ENCODE results near the gene CSKMT.
"Not testable (repeated sequence)": the region's sequence is repeated elsewhere in the genome, so short reads cannot be mapped to it uniquely, and the experiment has no call there.

CSKMT gene

DNA sequence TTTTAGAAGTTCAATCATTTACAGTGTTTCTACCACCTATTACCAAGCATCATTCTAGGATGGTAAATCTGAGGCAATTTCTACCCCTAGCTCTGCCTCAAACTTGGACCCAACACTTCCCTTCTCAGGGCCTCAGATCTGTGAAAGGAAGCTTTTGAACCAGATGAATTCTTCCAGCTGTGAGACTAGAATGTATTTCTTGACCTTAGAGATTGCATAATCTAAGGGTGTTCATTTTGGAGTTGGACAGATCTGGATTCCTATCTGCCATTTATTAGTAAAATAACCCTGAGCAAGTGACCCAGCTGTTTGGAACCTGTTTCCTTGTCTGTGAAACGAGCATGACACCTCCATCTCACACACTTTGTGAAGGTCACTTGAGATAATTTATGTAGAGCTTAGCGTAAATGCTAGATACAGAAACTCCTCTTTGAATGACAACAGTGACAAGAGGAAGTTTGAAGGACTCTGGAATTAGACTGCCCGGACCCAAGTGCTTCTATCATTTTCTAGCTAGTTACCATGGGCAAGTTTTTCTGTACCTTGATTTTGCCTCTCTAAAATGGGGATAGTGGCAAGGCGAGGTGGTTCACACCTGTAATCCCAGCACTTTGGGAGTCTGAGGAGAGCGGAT is 8.2 kb upstream of the CSKMT start:
- DNase-seq: no peak

DNA sequence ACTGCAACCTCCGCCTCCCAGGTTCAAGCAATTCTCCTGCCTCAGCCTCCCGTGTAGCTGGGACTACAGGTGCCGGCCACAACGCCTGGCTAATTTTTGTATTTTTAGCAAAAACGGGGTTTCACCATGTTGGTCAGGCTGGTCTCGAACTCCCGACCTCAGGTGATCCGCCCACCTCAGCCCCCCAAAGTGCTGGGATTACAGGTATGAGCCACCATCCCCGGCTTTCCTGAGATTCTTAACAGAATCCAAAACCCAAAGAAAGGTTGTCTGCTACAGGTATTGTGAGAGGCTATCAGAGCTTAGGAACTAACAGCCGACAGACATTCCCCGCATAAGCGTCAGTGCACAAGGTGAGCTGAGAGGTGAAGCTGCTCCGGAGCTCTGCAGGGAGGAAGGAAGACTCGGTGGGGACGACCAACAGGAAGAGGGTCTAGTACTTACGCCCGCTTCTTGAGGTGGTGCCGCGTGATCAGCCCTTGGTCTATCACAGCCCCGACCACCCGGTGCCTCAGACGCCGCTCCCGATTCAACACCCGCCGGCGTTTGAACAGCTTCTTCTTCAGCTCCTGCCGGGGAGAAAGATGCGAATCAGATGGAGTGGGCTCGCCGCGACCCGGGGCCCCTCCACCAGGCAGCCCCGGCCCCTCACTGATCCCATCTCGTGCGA is 572 bp upstream of the CSKMT start:
- DNase-seq: peak; percentile 65

DNA sequence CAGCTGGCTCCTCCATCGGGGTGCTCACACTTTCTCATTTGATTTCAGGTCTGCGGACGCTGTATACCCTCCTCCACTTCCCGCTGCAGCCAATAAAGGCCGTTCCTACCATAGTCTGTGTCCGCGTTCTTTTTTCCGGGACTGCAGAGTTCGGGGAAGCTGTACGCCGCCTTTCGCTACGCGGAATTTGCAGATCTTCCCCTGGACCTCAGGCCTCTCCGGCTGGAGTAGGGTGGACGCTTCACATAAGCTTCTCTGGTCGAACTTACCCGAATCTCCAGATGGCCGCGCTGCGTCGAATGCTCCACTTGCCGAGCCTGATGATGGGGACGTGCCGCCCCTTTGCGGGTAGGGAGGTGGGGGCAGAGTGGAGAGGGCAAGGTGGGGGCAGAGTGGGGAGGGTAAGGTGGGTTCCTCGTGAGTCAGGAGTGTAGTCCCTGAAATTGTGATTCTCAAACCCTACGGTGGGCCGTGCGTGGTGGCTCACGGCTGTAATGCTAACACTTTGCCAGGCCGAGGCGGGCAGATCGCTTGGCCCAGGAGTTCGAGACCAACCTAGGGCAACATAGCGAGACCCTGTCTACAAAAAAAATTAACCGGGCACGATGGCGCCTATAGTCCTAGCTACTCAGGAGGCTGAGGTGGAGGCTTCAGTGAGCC is 617 bp downstream of the CSKMT start:
- DNase-seq: peak; percentile 29

DNA sequence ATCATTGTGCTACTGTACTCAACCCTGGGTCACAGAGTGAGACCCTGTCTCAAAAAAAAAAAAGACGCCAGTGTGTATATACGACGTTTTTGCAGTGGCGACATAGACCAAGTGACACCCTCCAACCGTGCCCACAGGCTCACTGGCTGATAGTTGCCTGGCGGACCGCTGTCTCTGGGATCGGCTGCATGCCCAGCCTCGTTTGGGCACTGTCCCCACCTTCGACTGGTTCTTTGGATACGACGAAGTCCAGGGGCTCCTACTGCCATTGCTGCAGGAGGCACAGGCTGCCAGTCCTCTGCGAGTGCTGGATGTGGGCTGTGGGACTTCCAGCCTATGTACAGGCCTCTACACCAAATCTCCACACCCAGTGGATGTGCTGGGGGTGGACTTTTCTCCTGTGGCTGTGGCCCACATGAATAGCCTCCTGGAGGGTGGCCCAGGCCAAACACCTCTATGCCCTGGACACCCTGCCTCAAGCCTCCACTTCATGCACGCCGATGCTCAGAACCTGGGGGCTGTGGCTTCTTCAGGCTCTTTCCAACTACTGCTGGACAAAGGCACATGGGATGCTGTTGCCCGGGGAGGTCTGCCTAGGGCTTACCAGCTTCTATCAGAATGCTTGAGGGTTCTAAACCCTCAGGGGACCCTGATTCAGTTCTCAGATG is 1.3 kb downstream of the CSKMT start:
- DNase-seq: no peak

DNA sequence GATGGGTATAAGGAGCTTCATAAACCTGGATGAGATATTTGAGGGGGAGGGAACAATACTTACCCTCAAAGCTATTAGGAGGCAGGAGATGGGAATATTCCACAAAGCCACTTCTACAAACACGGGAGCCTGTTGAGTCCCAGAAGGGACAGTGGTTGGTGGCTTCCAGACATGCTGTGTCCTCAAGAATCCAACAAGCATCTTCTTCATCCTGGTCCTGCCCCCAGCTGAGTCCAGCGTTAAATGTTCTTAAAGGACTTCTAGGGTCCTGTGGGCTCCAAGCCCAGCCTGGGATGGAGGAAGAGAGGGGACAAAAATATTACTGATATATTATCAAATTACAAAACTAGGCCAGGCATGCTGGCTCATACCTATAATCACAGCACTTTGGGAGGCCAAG is 2.3 kb downstream of the CSKMT start:
- DNase-seq: no peak

DNA sequence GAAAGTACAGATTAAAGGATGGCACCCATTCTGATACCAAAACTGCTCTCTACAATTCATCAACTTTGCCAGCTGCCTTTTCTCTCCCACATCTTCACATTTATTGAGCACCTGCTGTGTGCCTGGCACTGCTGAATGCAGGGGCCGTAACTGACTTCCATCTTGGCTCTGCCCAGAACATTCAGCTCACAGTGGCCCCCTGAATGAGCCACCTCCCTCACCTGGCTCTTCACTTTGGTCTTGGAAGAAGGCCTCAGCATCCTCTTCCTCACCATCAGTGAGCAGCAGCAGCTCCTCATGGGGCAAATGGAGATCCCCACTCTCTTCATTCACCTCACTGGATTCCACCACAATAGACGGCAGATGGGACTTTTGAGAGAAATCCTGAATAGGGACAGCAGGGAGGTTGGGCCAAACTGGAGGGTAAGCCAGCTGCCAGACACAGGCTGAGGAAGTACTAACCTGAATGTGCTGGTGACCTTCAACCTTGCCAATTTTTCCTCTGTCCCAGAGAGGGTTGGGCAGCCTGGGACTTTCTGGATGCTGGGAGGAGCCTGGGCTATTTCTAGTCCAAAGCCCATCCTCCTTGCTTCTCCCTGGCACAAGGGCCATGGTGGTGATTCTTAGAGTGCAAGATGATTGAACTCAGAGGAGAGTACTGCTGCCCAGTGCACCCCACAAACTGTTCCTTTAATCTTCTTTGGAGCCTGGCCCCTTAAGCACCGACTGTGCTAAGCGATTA is 4.5 kb downstream of the CSKMT start:
- DNase-seq: no peak

DNA sequence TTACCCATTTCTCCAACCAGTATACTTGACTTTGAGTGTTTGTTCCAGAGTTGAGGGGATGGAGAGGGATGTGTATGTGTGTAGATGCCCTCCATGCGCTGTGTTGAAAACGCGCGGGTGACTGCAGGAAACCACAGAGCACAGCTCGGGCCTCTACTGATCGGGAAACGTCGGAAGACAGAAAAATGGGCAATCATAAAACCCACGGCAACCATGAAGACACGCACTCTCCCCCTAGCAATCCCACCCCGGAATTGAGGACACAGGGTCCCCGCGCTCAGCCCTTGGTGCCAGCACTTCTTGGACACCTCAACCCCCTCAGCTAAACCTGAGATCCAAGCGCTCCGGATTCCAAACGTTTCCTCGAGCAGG is 6.1 kb downstream of the CSKMT start:
- no peak for DNase-seq

DNA sequence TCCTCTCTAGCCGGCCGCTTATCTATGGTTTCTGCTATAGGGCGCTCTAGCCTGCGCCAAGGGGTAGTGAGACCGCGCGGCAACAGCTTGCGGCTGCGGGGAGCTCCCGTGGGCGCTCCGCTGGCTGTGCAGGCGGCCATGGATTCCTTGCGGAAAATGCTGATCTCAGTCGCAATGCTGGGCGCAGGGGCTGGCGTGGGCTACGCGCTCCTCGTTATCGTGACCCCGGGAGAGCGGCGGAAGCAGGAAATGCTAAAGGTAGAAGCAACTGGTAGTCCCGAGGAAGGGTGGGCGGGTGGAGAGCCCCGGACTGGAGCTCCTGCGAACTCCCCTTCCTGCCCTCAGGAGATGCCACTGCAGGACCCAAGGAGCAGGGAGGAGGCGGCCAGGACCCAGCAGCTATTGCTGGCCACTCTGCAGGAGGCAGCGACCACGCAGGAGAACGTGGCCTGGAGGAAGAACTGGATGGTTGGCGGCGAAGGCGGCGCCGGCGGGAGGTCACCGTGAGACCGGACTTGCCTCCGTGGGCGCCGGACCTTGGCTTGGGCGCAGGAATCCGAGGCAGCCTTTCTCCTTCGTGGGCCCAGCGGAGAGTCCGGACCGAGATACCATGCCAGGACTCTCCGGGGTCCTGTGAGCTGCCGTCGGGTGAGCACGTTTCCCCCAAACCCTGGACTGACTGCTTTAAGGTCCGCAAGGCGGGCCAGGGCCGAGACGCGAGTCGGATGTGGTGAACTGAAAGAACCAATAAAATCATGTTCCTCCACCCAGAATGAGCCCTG is 6.7 kb downstream of the CSKMT start, which contains the start of the genes LBHD1 and UQCC3:
Gene LBHD1 (minus strand): TSS at position 660 of the 782 bp plus-strand sequence. CDS start 2,236 bp downstream, outside the sequence.
Gene UQCC3 (plus strand): TSS at position 66 of the 782 bp plus-strand sequence. CDS start 73 bp downstream, at position 139.
- DNase-seq: peak; percentile 87

DNA sequence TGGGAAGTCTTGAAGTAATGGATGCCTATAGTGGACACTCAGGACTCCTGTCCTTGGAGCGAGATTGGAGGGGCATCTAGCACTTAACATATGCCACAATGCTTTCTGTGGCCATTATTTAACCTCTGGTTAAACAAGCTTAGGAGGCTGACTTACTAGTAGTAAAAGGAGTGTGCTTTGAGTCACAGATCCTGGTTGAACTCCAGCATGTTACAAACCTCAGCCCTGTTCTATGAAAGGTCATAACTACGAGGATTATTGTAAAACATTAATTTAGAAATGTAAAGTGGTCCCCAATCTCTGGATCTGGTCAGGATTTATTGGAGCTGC is 8.0 kb downstream of the CSKMT start:
- no peak for DNase-seq

DNA sequence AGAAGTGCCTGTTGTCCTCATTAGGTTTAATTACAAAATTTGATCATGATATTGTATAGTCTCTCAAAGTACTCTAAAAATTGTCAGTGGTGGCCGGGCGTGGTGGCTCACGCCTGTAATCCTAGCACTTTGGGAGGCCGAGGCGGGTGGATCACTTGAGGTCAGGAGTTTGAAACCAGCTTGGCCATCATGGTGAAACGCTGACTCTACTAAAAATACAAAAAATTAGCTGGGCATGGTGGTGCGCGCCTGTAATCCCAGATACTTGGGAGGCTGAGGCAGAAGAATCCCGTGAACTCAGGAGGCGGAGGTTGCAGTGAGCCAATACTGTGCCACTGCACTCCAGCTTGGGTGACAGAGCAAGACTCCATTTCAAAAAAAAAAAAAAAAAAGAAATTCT is 10.3 kb downstream of the CSKMT start:
- not testable (repeated sequence) for DNase-seq

DNA sequence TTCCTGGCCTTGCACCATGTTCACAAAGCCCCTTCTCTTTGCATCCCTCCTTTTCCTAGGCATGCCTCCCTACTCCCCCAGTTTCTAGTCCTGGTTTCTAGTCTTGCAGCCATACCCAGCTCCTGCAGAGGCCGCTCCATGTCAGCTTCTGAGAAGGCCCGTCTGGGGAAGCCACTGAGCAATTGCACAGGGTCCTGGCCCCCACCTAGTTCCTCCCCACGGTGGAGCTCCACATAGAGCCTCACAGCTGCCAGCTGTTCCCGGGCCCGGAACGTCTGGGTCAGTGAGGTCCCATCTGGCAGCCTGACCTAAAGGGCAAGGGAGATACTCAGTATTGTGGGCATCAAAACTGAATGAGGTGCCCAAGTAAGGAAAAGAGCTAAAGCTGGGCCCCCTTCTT is 11.6 kb downstream of the CSKMT start:
- no peak for DNase-seq

DNA sequence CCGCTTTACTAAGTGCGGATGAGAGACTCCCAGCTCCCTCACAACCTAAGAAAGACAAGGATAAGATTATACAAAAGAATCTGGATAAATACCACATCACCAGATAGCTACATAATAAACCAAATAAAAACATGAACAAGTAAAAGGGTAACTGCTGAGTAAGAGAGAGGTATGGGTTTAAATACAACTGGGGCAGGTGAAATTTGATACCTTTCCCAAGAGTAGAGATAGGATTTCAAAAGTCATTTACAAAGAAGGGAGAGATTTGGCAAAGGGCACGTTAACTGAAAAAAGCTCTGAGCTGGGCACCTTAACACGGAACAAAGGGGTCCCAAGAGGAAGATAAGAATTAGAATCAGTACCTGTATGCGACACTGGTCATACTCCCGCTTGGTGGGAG is 12.0 kb downstream of the CSKMT start:
- DNase-seq: no peak

DNA sequence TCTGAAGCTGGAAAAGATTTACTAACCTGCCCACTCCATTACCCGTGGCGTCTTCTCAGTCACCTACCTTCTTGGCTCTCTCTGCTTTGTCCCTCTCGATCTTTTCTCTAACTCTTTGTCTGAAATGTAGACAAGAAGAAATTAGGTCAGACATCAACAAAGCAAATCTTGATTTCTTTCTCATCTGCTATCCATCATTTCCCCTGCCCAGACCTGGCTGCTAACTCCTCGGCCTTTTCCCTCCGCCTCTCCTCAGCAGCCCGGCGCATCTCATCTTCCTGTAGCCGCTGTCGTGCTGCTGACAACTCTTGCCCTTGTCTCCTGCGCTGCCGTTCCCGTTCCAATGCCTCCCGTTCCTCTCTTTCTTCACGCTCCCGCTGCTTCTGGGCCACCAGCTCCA is 12.6 kb downstream of the CSKMT start:
- DNase-seq: no peak

DNA sequence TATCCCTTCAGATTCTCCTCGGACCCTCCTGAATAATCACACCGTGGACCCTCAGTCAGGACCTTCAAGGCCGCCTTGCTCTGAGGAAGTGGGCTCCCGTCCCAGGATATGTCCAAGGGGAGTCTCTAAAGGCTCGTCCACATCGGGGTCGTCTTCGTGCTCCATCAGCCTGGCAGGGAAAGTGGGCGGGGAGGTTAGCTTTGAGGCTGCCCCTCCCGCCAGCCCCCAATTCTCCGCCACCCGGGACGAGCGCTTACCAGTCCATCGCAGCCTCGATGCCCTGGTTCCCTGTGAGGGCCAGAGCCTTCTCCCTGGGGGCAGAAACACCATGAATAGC is 13.3 kb downstream of the CSKMT start:
- no peak for DNase-seq

DNA sequence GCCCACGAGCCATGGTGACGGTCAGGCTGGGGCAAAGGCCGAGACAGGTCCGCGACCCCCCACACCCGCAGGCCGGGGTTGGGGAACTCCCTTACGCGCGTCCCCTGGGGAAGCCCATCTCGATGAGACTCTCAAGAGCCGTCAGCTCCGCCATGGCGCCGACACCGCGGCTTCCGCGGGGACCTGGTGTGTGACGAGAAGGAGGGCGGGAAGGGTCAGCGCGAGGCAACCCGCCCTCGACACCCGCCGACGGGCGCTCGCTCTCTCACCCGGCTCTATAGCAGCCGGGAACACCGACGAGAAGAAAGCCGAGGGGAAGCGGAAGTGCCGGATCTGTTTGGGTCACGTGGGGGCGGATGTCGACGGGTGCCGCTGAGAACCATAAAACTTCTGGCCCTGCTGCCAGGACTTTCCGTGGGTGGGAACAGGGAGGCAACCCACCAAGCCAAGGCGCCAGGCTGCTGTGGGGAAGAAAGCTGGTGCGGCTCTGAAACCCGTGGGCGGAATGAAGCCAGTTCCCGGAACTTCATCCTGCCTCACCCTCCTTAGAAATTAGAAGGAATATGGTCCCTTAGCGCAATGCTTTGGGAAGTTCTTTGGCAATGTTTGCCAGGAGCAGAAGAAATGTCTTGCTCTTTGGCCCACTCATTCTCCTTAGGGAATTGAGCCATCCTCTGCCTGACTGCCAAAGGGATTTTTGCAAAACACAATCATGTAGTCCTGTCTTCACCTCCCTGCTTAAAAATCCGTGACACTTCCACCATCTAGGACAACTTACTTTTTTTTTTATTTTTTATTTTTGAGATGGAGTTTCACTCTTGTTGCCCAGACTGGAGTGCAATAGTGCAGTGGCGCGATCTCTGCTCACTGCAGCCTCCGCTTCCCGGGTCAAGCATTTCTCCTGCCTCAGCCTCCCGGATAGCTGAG is 13.9 kb downstream of the CSKMT start, which contains the start of gene UBXN1:
Gene UBXN1 (minus strand): TSS at position 304 of the 927 bp plus-strand sequence. CDS start 150 bp downstream, at position 154.
- peak; percentile 83 for DNase-seq

DNA sequence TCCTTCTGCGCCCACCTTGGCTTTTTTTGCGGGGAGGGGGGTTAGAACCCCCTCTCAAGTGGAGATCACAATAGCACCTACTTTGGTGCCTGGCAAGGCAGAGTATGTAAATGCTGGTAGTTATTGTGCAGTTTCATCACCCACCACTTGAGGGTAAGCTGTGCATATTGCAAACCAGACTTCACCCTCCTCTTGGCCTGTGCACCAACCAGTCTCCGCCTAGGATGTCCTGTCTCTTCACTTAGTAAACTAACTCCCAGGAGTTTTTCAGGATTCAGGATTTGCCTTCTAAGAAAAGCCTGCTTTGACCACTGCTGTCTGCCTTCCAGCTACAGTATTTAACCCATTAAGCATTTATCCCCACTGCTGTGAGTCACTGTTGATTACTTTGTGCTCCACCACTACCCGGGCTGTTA is 15.7 kb downstream of the CSKMT start:
- peak; percentile 28 for DNase-seq

DNA sequence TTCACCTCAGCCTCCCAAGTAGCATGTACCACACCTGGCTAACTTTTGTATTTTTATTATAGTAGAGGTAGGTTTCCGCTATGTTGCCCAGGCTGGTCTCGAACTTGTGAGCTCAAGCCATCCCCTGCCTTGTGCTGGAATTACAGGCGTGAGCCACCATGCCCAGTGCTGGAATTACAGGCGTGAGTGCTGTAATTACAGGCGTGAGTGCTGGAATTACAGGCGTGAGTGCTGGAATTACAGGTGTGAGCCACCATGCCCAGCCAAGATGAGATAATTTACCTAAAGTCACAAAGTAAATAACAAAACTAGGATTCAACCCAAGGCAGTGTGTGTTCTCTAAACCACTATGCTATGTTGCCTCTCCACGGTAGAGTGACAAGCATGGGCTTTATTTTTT is 17.4 kb downstream of the CSKMT start:
- no peak for DNase-seq

DNA sequence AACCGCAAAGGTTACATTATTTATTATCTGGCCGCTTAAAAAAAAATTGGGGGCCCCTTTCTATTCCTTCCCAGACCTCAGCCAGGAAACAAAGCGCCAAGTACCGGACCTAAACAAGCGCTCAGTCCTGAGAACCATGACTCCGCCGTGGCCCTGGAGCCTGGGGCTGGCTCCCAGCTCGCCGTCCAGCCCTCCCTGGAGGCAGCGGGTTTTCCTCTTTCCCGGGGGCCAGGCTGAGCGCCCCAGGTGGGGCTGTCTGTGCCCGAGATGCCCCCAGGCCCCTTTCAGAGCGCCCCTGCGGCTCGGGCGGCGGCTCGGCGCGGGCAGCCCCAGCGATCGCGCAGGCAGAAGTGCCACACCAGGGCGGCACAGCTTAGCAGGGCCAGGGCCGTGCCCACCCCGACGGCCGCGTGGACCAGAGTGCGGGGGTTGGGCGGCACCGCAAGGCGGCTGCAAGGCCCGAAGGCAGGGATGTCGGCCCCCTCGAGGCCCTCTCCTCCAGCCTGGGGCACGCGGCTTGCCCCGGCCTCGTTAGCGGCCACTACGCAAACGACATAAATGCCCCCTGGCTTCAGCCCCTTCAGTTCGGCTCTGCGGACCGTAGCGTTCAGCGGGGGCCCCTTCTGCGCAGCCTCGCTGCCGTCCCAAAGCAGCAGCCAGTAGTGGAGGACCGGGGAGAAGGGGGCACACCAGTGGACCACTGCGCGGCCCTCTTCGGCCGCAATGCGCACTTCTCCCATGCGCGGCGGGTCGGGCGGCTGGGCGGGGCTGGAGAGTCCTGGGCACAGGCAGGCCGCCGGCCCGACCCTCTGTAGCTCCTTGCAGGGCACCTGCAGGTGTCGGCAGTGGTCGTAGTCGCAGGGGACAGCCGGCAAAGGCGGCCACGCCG is 22.6 kb downstream of the CSKMT start:
- DNase-seq: no peak

DNA sequence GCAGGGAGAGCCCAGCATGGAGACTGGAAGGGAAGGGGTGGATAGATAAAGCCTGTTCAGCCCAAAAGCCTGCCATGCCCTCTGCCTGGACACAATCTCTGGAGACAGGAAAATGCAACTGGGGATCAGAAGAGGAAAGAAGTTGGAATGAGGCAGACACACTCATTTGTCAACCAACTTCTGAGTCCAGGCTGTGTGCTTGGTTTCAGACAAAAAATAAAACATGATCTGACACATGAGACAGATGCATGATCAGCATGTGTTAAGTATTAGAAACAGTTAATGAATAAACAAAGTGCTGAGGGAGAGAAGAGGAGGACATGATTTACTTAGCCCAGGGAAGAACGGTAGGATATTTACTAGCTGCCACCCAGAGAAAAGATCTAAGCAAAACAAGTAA is 23.4 kb downstream of the CSKMT start:
- DNase-seq: no peak
